MCF 10A (cell line): ENCODE data around the gene MOK. TPM values are rescaled to one million over a fixed set of nuclear protein-coding genes. Genes with fewer than 3 reads are reported as not detected.
"Not testable (repeated sequence)": the region's sequence is repeated elsewhere in the genome, so short reads cannot be mapped to it uniquely, and the experiment has no call there.

ENCODE experiments used
- BruUV-seq: library from RNA; stranded (reverse); fragments of 400-500 nt; replicated peaks from 2 replicates; lab custom pipeline; 2021; lab: Mats Ljungman, UMichigan
- CTCF ChIA-PET: fragments of 300-600 bp; sonication (Branson Sonifier 250); formaldehyde crosslinking; extraction: SDS; loops from one replicate; lab custom pipeline; 2021; ENCODE audit warnings: antibody characterized with exemption, inconsistent platforms; lab: Yijun Ruan, JAX
- POLR2A ChIA-PET: fragments of 300-600, 350-650 bp; sonication (Branson Sonifier 250); formaldehyde crosslinking; extraction: SDS; loops from one replicate; lab custom pipeline; 2020; ENCODE audit warnings: antibody characterized with exemption, inconsistent platforms; lab: Yijun Ruan, JAX
- DNase-seq: peaks from one replicate; pipeline ENCODE4 v3.0.0-alpha.2; 2018; ENCODE audit not compliant: unreplicated experiment
- H3K27ac Mint-ChIP-seq: one replicate; pipeline ENCODE4 v1.8.0; 2022; ENCODE audit warnings: mild to moderate bottlenecking, low read depth, mixed read lengths; ENCODE audit not compliant: unreplicated experiment
- H3K27me3 Mint-ChIP-seq: one replicate; pipeline ENCODE4 v1.8.0; 2022; ENCODE audit warnings: mixed read lengths; ENCODE audit not compliant: insufficient read depth, unreplicated experiment
- H3K36me3 Mint-ChIP-seq: one replicate; pipeline ENCODE4 v1.8.0; 2022; ENCODE audit warnings: mild to moderate bottlenecking, moderate library complexity, mixed read lengths; ENCODE audit not compliant: insufficient read depth, unreplicated experiment
- H3K4me1 Mint-ChIP-seq: one replicate; pipeline ENCODE4 v1.8.0; 2022; ENCODE audit warnings: mixed read lengths; ENCODE audit not compliant: insufficient read depth, unreplicated experiment
- H3K4me3 Mint-ChIP-seq: one replicate; pipeline ENCODE4 v1.8.0; 2022; ENCODE audit warnings: mild to moderate bottlenecking, moderate library complexity, mixed read lengths; ENCODE audit not compliant: unreplicated experiment
- H3K9me3 Mint-ChIP-seq: one replicate; pipeline ENCODE4 v1.8.0; 2022; ENCODE audit warnings: mixed read lengths; ENCODE audit not compliant: unreplicated experiment
- CTCF ChIP-seq: fragments of 200-600 bp; IDR thresholded peaks from one replicate; pipeline ENCODE4 v1.8.0; 2022; ENCODE audit warnings: antibody characterized with exemption, mild to moderate bottlenecking; ENCODE audit not compliant: unreplicated experiment
- intact Hi-C: fragments of 100-400 bp; cut with micrococcal nuclease; formaldehyde crosslinking; loops from 2 replicates; pipeline ENCODE4 v1.14.1; 2022
- total RNA-seq: library from RNA; stranded (reverse); gene quantifications from 2 replicates; pipeline ENCODE4 v1.2.3, GENCODE V29; 2022

The MOK gene
- total RNA-seq, 1 experiment from 2014 or later = 98.9 TPM

- no peaks in the 10 kb centered on the region for H3K27me3 Mint-ChIP-seq
- no peaks in the 10 kb centered on the region for H3K9me3 Mint-ChIP-seq
- BruUV-seq = no TSS peak
- DNase-seq = no peak
- ChIA-PET POLR2A (no interaction called here), CTCF (no interaction called here)
- no peak overlapping the region for H3K4me3 Mint-ChIP-seq
- peaks cover 27% of the 10 kb centered on the region for H3K36me3 Mint-ChIP-seq
- intact Hi-C loops = no loop called here
- no peak overlapping the region for H3K27ac Mint-ChIP-seq
- no peak for TF ChIP-seq CTCF
- H3K4me1 Mint-ChIP-seq = no peaks in the 10 kb centered on the region
These were observed 25.8 kb upstream of the MOK start for GRCh38 chr14:102330806-102331205.

- H3K9me3 Mint-ChIP-seq, intact Hi-C loops, CTCF ChIA-PET, H3K4me1 Mint-ChIP-seq, H3K27ac Mint-ChIP-seq, H3K4me3 Mint-ChIP-seq, H3K27me3 Mint-ChIP-seq, DNase-seq, BruUV-seq: not testable (repeated sequence)
- H3K36me3 Mint-ChIP-seq = peaks cover 28% of the 10 kb centered on the region
- POLR2A ChIA-PET = interaction anchor here (1.8 kb wide), 1 partner anchor 10 kb away, joined by 4 read pairs; the partner anchor contains the start of gene ZNF839
These were observed 24.4 kb upstream of the MOK start for GRCh38 chr14:102329381-102329780.

- Mint-ChIP-seq H3K9me3 (no peaks in the 10 kb centered on the region), H3K36me3 (peaks cover 36% of the 10 kb centered on the region), H3K4me3 (no peak overlapping the region), H3K4me1 (peaks cover 5% of the 10 kb centered on the region), H3K27me3 (no peaks in the 10 kb centered on the region), H3K27ac (no peak overlapping the region)
- BruUV-seq = no TSS peak
- ChIA-PET CTCF (interaction anchor here (1.3 to 1.9 kb wide), 3 partner anchors 9 to 13 kb away, joined by 3 to 8 read pairs (median 4); no protein-coding TSS in a partner anchor), POLR2A (interaction anchor here (0.7 kb wide), 1 partner anchor 143 kb away, joined by 4 read pairs; no protein-coding TSS in a partner anchor)
- no peak for DNase-seq
- intact Hi-C loops = no loop called here
- TF ChIP-seq CTCF = no peak
These were observed 21.6 kb upstream of the MOK start for GRCh38 chr14:102326583-102326982.

GRCh38 chr14:102325791-102326345 lies 20.9 kb upstream of the MOK start:
- ChIA-PET POLR2A (no interaction called here), CTCF (interaction anchor here (1.3 to 1.9 kb wide), 3 partner anchors 8 to 12 kb away, joined by 3 to 8 read pairs (median 4); no protein-coding TSS in a partner anchor)
- no peaks in the 10 kb centered on the region for H3K27me3 Mint-ChIP-seq
- H3K4me1 Mint-ChIP-seq = peaks cover 5% of the 10 kb centered on the region
- TF ChIP-seq CTCF = no peak
- no peak overlapping the region for H3K4me3 Mint-ChIP-seq
- DNase-seq = no peak
- H3K9me3 Mint-ChIP-seq = no peaks in the 10 kb centered on the region
- H3K27ac Mint-ChIP-seq = no peak overlapping the region
- no TSS peak for BruUV-seq
- peaks cover 34% of the 10 kb centered on the region for H3K36me3 Mint-ChIP-seq
- intact Hi-C loops = no loop called here
